HG02973 (cell line): ENCODE measurements around the gene YWHAE.
"Not testable (repeated sequence)": the region's sequence is repeated elsewhere in the genome, so short reads cannot be mapped to it uniquely, and the experiment has no call there.

Experiments used
- ATAC-seq: cut with Tn5 transposase; IDR thresholded peaks from one replicate; pipeline ENCODE4 v1.9.1; 2021; ENCODE audit warnings: moderate library complexity; ENCODE audit not compliant: unreplicated experiment

The YWHAE gene

DNA sequence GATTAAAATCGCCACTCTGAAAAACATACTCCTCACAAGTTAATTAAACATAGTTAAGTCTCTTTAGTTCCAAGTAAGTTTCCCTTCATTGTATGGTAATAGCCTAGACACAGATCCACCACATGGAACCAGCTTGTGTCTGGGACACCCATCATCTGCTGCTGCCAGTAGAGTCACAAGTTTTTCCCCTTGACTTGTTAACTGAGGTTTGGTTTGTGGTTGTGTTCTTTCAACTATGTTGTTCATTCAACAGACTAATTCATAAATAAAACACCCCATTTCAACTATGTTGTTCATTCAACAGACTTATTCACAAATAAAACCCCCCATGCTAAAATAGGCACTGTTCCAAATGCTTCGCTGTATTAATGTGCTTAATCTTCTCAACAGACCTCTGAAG lies 24.4 kb downstream of the YWHAE start:
- ATAC-seq = no peak

DNA sequence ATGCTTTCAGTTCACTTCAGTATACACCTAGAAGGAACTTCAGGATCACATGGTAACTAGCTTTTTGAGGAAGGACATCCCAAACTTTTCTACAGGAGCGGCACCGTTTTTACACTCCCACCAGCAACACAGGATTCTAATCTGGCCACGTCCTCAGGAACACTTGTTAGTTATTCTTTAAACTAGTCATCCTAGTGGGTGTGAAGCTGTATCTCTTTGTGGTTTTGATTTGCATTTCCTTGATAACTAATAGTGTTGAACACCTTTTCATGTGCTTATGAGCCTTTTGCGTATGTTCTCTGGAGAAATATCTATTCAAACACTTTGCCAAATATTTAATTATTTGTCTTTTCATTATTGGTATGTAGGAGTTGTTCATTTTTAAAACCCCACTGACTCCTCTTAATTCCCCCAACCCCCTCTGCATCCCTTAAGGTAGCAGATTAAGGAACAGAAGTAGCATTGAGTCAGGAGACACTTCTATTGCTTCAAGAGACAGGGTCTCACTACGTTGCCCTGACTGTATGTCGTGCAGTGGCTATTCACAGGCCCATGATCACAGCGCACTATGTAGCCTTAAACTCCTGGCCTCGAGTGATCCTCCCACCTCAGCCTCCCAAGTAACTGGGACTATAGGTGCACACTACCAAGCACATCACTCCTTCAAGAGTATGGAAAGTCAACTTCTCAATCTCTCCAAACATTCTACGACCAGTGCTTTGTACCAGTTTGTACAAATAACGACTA lies 25.4 kb downstream of the YWHAE start:
- ATAC-seq = no peak

DNA sequence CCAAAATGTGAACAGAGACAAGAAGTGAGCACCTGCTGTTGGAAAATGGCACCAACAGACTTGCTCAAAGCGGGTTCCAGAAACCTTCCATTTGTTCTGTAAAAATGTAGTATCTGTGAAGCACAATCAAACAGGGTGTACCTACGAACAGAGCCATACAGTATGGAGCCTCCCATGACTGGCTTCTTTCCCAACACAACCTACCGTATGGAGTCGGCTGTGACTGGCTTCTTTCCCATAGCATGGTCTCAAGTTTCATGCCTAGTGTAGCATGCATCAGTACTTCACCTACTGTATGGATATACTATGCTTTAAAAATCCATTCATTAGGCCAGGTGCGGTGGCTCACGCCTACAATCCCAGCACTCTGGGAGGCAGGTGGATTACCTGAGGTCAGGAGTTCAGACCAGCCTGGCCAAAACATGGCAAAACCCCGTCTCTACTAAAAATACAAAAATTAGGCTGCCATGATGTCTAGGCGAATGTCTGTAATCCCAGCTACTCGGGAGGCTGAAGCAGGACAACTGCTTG lies 26.2 kb downstream of the YWHAE start:
- no peak for ATAC-seq

DNA sequence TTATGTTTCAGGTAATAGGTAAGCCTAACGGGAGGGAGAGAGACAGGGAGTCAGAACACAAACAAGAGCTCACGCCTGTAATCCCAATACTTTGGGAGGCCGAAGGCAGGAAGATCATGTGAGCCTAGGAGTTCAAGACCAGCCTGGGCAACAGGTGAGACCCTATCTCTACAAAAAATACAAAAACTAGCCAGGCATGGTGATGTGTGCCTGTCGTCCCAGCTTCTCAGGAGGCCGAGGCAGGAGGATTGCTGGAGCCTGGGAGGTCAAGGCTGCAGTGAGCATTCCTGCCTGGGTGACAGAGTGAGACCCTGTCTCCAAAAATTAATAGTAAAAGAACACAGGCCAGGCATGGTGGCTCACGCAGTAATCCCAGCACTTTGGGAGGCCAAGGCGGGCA lies 27.4 kb downstream of the YWHAE start:
- no peak for ATAC-seq

DNA sequence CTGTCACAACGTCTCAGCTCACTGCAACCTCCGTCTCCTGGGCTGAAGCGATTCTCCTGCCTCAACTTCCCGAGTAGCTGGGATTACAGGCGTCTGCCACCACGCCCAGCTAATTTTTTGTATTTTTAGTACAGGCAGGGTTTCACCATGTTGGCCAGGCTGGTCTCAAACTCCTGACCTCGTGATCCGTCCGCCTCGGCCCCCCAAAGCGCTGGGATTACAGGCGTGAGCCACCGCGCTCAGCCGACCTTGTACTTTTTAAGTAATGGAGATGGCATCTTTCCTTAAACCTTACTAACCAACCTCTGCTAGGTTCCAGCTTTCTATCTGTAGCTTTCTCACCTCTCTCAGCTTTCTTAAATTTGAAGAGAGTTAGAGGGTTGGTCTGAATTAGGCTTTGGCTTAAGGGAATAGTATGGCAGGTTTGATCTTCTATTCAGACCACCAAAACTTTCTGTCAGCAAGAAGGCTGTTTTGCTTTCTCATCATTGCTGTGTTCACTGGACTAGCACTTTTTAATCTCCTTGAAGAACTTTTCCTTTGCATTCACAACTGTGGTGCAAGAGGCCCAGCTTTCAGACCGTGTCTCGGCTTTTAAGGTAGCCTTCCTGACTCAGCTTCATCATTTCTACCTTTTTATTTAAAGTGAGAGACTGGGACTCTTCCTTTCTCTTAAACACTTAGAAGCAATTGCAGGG lies 28.0 kb downstream of the YWHAE start:
- ATAC-seq = no peak

DNA sequence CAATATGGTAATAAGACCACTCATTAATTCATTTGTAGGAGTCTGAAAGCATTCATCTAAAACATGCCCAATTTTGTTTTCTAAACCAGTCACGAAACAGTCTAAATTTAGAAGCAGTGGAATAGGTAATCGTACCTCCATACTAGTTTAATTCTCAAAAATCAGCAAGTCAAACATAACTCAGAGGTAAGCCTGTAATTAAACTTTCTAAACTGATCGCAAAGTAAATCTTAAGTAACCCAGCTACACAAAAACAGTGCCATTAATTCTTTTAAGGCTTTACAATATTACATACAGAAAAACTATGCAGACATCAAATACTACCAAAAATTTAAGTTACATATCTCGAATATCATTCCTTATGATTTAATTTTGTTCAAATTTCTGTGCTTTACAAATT lies 31.4 kb downstream of the YWHAE start:
- ATAC-seq = no peak

DNA sequence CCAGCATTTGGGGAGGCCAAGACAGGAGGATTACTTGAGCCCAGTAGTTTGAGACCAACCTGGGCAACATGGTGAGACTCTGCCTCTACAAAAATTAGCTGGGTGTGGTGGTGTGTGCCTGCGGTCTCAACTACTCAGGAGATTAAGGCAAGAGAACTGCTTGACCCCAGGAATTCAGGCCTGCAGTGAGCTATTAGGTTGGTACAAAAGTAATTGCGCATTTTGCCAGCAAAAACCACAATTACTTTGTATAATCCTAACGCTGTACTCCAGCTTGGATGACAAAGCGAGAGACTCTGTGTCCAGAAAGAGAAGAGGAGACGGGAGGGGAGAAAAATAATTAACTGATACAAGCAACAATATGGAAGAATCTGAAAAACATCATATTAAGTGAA lies 32.7 kb downstream of the YWHAE start:
- no peak for ATAC-seq

DNA sequence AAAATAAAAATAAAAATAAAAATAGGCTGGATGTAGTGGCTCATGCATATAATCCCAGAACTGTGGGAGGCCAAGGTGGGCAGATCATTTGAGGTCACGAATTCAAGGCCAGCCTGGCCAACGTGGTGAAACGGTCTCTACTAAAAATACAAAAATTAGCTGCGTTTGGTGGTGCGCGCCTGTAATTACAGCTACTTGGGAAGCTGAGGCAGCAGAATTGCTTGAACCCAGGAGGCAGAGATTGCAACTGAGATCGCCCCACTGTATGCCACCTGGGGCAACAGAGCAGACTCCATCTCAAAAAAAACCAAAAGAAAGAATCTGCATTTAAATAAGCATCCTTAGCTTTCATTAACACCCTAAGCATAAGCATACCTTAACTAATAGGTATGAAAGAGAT lies 33.8 kb downstream of the YWHAE start:
- ATAC-seq = no peak

DNA sequence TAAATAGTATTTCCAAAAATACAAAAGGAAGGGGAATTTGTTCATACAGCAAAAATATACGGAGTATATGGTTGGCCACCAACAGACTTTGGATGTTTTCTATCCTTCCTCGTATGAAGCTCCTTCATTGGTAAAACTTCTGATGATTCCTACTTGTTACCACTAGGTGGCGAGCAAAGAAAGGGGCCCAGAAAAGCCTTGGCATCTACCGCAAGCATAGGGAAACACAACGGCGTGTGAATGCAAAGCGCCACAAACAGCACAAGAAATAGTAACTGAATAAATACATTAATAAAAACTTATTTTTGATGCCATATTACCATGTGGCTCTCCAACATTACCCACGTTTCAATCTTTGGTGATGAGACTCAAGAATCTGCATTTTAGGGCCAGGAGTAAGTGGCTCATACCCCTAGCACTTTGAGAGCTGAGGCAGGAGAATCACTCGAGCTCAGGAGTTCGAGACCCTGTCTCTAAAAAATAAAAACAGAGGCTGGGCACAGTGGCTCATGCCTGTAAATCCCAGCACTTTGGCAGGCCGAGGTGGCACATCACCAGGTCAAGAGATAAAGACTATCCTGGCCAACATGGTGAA lies 34.5 kb downstream of the YWHAE start:
- ATAC-seq = no peak

DNA sequence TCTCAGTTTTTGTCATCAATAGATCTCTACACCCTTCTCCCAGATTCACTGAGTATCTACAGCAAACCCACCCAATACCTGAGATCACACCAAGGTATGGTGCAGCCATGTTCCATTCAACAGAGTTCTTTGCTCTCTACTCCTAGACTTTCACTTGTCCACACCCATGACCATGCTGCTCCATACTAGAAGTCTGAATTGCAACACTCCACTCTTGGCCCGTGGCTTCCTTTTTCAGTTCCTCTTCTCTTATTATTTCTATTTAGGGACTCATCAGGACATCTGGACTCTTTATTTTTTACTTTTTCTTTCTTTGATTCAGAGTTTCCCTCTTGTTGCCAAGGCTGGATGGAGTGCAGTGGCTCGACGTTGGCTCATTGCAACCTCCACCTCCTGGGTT lies 37.1 kb downstream of the YWHAE start:
- ATAC-seq = no peak

DNA sequence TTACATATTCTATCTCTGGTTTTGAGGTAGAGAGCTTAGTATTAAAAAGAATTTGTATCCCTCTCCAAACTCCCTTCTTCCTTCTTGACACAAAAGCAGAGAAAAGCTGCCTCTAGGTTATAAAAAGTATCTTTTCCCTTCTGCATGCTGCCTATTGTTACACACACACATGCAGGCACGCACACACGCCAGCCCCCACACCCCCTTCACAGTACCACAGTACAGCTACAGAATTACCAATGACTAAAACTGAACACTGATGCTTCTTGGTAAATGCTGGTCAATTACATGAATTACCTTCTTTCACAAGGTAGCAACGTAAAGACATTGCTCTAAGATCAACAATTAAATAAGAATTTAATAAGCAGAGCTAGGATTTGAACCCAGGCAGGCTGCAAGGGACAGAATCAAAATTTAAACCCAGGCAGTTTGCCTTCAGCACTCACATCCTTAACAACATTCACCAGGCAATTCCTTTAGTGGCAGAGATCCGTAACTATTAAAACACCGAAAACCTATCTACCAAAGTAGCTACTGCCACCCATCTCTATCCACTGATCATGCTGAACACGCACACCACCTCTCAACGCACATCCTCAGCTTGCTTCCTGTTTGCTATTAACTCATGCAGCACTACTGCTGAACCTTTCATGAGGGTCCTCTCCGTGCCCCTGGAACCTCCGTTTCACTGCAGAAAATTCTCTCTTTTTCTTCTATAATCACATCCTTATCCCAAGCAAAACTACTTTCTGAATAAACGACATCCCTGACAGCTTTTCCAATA lies 37.8 kb downstream of the YWHAE start:
- peak; percentile 30 for ATAC-seq

DNA sequence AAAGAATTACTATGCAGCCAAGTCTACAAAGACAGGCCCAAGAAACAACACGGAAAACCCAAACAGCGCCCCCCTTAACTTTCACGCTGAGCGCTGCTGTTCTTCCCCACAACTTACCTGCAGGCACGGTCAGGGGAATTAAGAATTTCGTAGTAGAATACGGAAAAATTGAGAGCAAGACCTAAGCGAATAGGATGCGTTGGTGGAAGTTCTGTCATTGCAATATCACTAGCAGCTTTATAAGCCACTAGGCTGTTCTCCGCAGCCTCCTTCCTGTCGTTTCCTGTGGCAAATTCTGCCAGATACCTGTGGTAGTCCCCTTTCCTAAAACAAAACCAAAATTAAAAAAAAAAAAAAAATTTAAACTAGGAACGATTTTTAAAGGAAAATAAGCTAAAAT lies 39.0 kb downstream of the YWHAE start:
- no peak for ATAC-seq

DNA sequence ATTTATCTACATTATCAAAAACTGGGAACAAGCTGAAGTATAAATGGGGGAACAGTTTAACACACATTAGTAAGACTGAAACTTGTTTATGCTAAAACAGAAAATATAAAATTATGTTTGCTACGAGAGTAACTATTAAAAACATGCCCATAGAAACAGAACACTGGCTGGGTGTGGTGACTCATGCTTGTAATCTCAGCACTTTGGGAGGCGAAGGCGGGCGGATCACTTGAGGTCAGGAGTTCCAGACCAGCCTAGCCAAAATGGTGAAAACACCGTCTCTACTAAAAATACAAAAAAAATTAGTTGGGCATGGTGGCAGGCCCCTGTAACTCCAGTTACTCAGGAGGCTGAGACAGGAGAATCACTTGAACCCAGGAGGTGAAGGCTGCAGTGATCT lies 39.7 kb downstream of the YWHAE start:
- ATAC-seq = not testable (repeated sequence)

DNA sequence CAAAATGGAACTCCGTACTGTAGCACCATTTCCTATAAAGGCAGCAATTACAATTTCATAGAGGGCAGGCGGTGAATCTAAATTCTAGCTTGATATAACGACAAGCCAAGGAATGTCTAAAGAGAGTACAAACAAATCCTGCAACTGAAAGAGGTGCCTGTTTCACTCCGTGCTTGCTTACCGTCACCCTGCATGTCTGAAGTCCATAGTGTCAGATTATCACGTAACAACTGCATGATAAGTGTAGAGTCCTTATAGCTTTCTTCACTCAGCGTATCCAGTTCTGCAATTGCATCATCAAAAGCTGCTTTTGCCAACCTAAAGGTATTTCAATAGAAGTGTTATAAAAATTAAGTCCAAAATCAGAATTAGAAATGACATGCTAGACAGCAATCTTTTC lies 46.0 kb downstream of the YWHAE start:
- no peak for ATAC-seq

DNA sequence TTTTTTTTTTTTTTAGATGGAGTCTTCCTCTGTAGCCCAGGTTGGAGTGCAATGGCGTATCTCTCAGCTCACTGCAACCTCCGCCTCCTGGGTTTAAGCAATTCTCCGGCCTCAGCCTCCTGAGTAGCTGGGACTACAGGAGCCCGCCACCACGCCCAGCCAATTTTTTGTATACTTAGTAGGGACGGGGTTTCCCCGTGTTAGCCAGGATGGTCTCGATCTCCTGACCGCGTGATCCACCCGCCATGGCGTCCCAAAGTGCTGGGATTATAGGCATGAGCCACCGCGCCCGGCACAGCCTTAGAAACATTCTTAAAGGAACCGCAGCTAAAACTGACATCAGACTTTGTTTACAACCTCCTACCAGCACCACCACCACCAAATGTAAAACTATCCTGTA lies 47.5 kb downstream of the YWHAE start:
- ATAC-seq = not testable (repeated sequence)

DNA sequence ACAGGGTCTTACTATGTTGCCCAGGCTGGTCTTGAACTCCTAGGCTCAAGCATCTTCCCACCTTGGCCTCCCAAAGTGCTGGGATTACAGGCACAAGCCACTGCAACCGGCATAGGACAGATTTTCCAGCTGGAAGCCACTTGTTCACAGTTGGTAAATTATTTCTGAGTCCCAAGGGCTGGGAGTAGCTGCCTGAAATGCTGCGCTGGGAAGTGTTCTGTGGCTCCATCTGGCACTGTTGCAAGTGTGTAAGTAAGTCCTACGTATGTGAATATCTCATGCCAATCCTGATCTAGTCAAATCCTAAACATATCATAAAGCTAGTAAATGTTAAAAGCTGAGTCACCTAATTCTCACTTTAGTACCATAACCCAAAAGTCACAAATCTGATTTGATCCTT lies 48.1 kb downstream of the YWHAE start:
- ATAC-seq = no peak

DNA sequence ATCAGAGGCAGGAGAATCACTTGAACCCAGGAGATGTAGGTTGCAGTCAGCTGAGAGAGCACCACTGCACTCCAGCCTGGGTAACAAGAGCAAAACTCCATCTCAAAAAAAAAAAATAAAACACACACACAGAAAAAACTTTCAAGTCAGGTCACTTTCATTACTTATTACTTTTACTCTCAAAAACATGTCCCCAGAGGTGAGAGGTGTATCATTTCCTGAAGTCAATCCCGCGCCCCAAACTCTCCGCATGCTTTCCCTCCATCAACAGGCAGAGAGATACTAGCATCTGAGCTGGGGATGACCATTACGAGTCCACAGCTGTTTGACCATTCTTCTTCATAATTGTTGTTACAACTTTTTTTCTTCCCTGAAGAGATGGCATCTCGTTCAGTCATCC lies 48.7 kb downstream of the YWHAE start:
- no peak for ATAC-seq

DNA sequence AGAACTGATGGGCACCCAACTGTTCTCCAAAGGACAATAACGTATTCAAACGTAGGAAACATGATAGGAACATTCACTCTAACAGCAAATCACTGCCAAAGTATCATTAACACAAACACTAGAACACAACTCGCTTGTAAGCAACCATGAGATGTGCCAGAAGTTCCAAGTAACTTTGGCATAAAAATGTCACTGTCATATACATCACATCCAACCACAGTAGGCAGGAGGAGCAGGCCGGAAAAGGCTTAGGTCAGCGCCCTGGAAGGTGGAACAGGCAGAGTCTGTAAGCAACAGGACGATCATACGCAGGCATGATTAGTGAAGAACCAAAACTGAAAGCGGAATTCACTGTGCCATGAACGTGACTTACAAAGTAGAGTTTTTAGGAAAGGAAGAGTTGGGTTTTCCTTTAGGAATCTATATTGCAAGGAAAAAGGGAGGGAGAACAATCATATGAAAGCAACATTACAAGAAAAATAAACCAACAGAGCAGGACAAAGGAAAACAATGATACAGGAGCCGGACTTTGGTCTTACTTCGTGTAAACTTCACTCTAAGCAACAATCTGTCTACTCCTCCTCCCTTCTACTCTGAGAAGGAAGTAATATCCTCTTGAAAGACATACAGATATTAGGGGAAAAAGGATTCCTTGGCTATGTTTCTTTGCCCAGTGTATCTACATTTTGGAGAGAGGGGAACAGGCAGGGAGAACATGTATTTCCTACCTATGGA lies 52.3 kb downstream of the YWHAE start:
- no peak for ATAC-seq

DNA sequence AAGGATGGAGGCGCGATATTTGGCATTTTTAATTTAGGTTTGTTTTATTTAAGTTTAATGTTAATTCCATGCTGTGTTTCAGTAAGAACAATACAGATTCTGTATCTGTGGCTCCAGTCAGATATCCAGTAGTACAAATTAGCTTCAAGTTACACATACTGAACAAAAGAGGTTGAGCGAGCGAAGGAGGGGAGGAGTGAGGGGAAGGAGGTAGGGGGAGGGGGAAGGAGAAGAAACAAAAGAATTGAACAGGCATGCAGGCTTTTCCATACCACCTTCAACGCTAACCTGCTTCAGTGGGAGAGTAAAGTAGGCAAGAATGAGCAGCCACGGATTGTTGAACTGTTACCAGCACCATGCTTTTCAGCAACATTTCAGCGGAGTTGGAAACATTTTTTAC lies 55.5 kb downstream of the YWHAE start:
- ATAC-seq = no peak

DNA sequence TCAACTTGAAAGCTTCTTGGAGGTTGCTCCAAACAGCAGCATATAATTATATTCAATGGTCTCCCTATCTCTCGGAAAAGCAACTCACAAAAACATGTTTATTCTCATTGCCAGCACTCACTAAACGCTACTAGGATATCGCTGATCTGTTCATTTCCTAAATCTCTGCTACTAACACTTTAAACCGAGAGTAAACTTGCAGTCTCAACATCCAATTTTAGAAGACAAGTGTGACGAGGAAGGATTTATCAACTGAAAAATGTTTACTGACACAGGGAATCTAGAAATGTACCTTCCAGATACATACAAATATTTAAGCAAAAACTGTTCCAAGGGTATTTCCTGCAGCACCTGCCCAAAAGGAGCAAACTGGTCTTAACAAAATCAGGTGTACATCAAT lies 56.5 kb downstream of the YWHAE start:
- ATAC-seq = no peak

DNA sequence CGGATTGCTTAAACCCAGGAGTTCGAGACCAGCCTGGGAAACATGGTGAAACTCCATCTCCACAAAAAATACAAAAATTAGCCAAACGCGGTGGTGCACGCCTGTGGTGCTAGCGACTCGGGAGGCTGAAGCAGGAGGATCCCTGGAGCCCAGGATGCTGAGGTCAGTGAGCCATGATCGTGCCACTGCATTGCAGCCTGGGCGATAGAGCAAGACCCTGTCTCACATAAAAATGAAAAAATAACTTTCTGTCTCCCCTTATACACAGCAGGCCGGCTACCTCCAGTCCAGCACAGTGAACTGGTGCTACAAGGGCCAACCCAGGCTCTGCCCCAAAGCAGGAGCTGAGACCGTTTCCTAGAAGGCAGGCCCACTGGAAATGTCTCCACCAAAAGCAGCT lies 59.7 kb downstream of the YWHAE start:
- ATAC-seq = no peak
